GM19023 (cell line): ENCODE results near the gene TSR1.
"Not testable (repeated sequence)": the region's sequence is repeated elsewhere in the genome, so short reads cannot be mapped to it uniquely, and the experiment has no call there.

Experiments
- ATAC-seq: cut with Tn5 transposase; IDR thresholded peaks from one replicate; pipeline ENCODE4 v1.9.1; 2021; ENCODE audit warnings: mild to moderate bottlenecking, moderate library complexity; ENCODE audit not compliant: unreplicated experiment

The TSR1 gene

GRCh38 chr17:2338315-2338657 is 2.0 kb upstream of the TSR1 start:
- ATAC-seq = no peak

GRCh38 chr17:2337544-2338314 is 1.5 kb upstream of the TSR1 start:
- ATAC-seq = peak; percentile 22

- peak; percentile 47 for ATAC-seq
Measured at GRCh38 chr17:2336852-2337543, 741 bp upstream of the TSR1 start, which contains the start of gene SGSM2. Gene SGSM2 (plus strand): TSS chr17:2337501. CDS start chr17:2337689, 188 bp downstream.

- no peak for ATAC-seq
Measured at GRCh38 chr17:2335726-2336214, 487 bp downstream of the TSR1 start.

- no peak for ATAC-seq
Measured at GRCh38 chr17:2331303-2331702, 5.0 kb downstream of the TSR1 start.

- no peak for ATAC-seq
Measured at GRCh38 chr17:2323629-2324314, 12.5 kb downstream of the TSR1 start.

- ATAC-seq = no peak
Measured at GRCh38 chr17:2321399-2321798, 14.9 kb downstream of the TSR1 start.

GRCh38 chr17:2319051-2319450 is 17.2 kb downstream of the TSR1 start:
- ATAC-seq = no peak

GRCh38 chr17:2317796-2318195 is 18.5 kb downstream of the TSR1 start:
- ATAC-seq = no peak

GRCh38 chr17:2316916-2317205 is 19.4 kb downstream of the TSR1 start:
- ATAC-seq = not testable (repeated sequence)

- ATAC-seq = no peak
Measured at GRCh38 chr17:2312736-2313135, 23.5 kb downstream of the TSR1 start.

- ATAC-seq = no peak
Measured at GRCh38 chr17:2309338-2310154, 26.7 kb downstream of the TSR1 start.

- no peak for ATAC-seq
Measured at GRCh38 chr17:2304931-2305330, 31.3 kb downstream of the TSR1 start.

GRCh38 chr17:2303204-2304188 is 32.8 kb downstream of the TSR1 start, which contains the start of the genes SMG6 and SRR:
Gene SMG6 (minus strand): TSS chr17:2303785. CDS start chr17:2303720, 65 bp downstream.
Gene SRR (plus strand): TSS chr17:2303950. CDS start chr17:2315561, 11,611 bp downstream.
- ATAC-seq = peak; percentile 86

GRCh38 chr17:2302778-2303203 is 33.5 kb downstream of the TSR1 start:
- no peak for ATAC-seq

GRCh38 chr17:2299756-2300155 is 36.5 kb downstream of the TSR1 start:
- no peak for ATAC-seq

GRCh38 chr17:2299136-2299535 is 37.1 kb downstream of the TSR1 start:
- no peak for ATAC-seq

- ATAC-seq = no peak
Measured at GRCh38 chr17:2297023-2297422, 39.2 kb downstream of the TSR1 start.

GRCh38 chr17:2295575-2295974 is 40.7 kb downstream of the TSR1 start:
- no peak for ATAC-seq

- no peak for ATAC-seq
Measured at GRCh38 chr17:2292100-2292499, 44.2 kb downstream of the TSR1 start.
